Measurements from ENCODE around the gene KIF16B. TPM values are rescaled to one million over a fixed set of nuclear protein-coding genes. Genes with fewer than 3 reads are reported as not detected.

KIF16B gene
- polyA plus RNA-seq, 6 donors from 2014 or later = 3.2 to 7.1 (median 5.1) TPM

- peaks cover 38% of the 10 kb centered on the region in 2 donors for H3K36me3 Mint-ChIP-seq
- DNase-seq = no peak
- H3K27me3 Mint-ChIP-seq = no peaks in the 10 kb centered on the region
- no peak for ATAC-seq (ENCODE audit: low read depth in 2 of 2)
- H3K27ac Mint-ChIP-seq = no peak overlapping the region
- peaks cover 0 to 12% (median 6%) of the 10 kb centered on the region in 7 donors for H3K9me3 Mint-ChIP-seq
- no peaks in the 10 kb centered on the region for H3K4me1 Mint-ChIP-seq
- H3K4me3 Mint-ChIP-seq = no peak overlapping the region
Observed at GRCh38 chr20:16308754-16309153, 264.5 kb downstream of the KIF16B start.

- H3K27me3 Mint-ChIP-seq = no peaks in the 10 kb centered on the region
- H3K4me3 Mint-ChIP-seq = no peak overlapping the region
- H3K9me3 Mint-ChIP-seq = peaks cover 13 to 39% (median 23%) of the 10 kb centered on the region in 7 donors
- DNase-seq = no peak
- H3K36me3 Mint-ChIP-seq = peaks cover 45 to 50% of the 10 kb centered on the region in 2 donors
- ATAC-seq (ENCODE audit: low read depth in 2 of 2) = no peak
- H3K4me1 Mint-ChIP-seq = peaks cover 0 to 2% (median 0%) of the 10 kb centered on the region in 3 donors
- H3K27ac Mint-ChIP-seq = no peak overlapping the region
Observed at GRCh38 chr20:16302818-16303217, 270.4 kb downstream of the KIF16B start.

GRCh38 chr20:16301986-16302385 is 271.3 kb downstream of the KIF16B start:
- DNase-seq = no peak
- Mint-ChIP-seq H3K36me3 (peaks cover 48 to 53% of the 10 kb centered on the region in 2 donors), H3K9me3 (peaks cover 13 to 39% (median 23%) of the 10 kb centered on the region in 7 donors), H3K27ac (no peak overlapping the region), H3K4me3 (no peak overlapping the region), H3K27me3 (no peaks in the 10 kb centered on the region), H3K4me1 (peaks cover 0 to 3% (median 0%) of the 10 kb centered on the region in 3 donors)
- no peak for ATAC-seq (ENCODE audit: low read depth in 2 of 2)

- ATAC-seq (ENCODE audit: low read depth in 2 of 2) (no peak), DNase-seq (no peak)
- Mint-ChIP-seq H3K4me3 (no peak overlapping the region), H3K27me3 (no peaks in the 10 kb centered on the region), H3K9me3 (peaks cover 4 to 39% (median 23%) of the 10 kb centered on the region in 7 donors), H3K36me3 (peaks cover 35 to 43% of the 10 kb centered on the region in 2 donors), H3K27ac (no peak overlapping the region), H3K4me1 (peaks cover 0 to 3% (median 0%) of the 10 kb centered on the region in 3 donors)
Observed at GRCh38 chr20:16299897-16300296, 273.4 kb downstream of the KIF16B start.

GRCh38 chr20:16296931-16297330 is 276.3 kb downstream of the KIF16B start:
- H3K36me3 Mint-ChIP-seq = peaks cover 14 to 28% of the 10 kb centered on the region in 2 donors
- peaks cover 0 to 14% (median 7%) of the 10 kb centered on the region in 7 donors for H3K9me3 Mint-ChIP-seq
- DNase-seq = no peak
- no peak overlapping the region for H3K4me3 Mint-ChIP-seq
- no peak for ATAC-seq (ENCODE audit: low read depth in 2 of 2)
- H3K27ac Mint-ChIP-seq = peak overlapping the region in 1 of 6 donors; percentile 41
- peaks cover 0 to 3% (median 0%) of the 10 kb centered on the region in 3 donors for H3K4me1 Mint-ChIP-seq
- H3K27me3 Mint-ChIP-seq = no peaks in the 10 kb centered on the region

GRCh38 chr20:16295534-16295933 is 277.7 kb downstream of the KIF16B start:
- peaks cover 0 to 3% (median 0%) of the 10 kb centered on the region in 7 donors for H3K9me3 Mint-ChIP-seq
- ATAC-seq (ENCODE audit: low read depth in 2 of 2) (no peak), DNase-seq (no peak)
- no peaks in the 10 kb centered on the region for H3K27me3 Mint-ChIP-seq
- H3K4me3 Mint-ChIP-seq = no peak overlapping the region
- peaks cover 13 to 19% of the 10 kb centered on the region in 2 donors for H3K36me3 Mint-ChIP-seq
- peak overlapping the region in 1 of 6 donors; percentile 38 for H3K27ac Mint-ChIP-seq
- peaks cover 0 to 4% (median 3%) of the 10 kb centered on the region in 3 donors for H3K4me1 Mint-ChIP-seq

- H3K4me1 Mint-ChIP-seq = peaks cover 0 to 5% (median 3%) of the 10 kb centered on the region in 3 donors
- peaks cover 0 to 3% (median 0%) of the 10 kb centered on the region in 7 donors for H3K9me3 Mint-ChIP-seq
- H3K4me3 Mint-ChIP-seq = no peak overlapping the region
- H3K27me3 Mint-ChIP-seq = no peaks in the 10 kb centered on the region
- peaks cover 11 to 23% of the 10 kb centered on the region in 2 donors for H3K36me3 Mint-ChIP-seq
- DNase-seq (no peak), ATAC-seq (ENCODE audit: low read depth in 2 of 2) (no peak)
- no peak overlapping the region for H3K27ac Mint-ChIP-seq
Observed at GRCh38 chr20:16293590-16293989, 279.7 kb downstream of the KIF16B start.

- Mint-ChIP-seq H3K36me3 (peaks cover 0 to 22% of the 10 kb centered on the region in 2 donors), H3K27ac (no peak overlapping the region), H3K27me3 (no peaks in the 10 kb centered on the region)
Observed at GRCh38 chr20:16292226-16292880, 280.9 kb downstream of the KIF16B start.

GRCh38 chr20:16290358-16290757 is 282.9 kb downstream of the KIF16B start:
- Mint-ChIP-seq H3K27me3 (no peaks in the 10 kb centered on the region), H3K9me3 (no peaks in the 10 kb centered on the region), H3K27ac (peak overlapping the region in 1 of 6 donors; percentile 66), H3K4me1 (peaks cover 0 to 5% (median 3%) of the 10 kb centered on the region in 3 donors), H3K4me3 (no peak overlapping the region), H3K36me3 (peaks cover 0 to 12% of the 10 kb centered on the region in 2 donors)
- ATAC-seq (ENCODE audit: low read depth in 2 of 2) (no peak), DNase-seq (no peak)

More at GRCh38 chr20:16292226-16292880, 280.9 kb downstream of the KIF16B start:
- Mint-ChIP-seq H3K9me3 (no peaks in the 10 kb centered on the region), H3K4me3 (no peak overlapping the region), H3K4me1 (peaks cover 0 to 5% (median 0%) of the 10 kb centered on the region in 3 donors)
- no peak for DNase-seq
- no peak for ATAC-seq (ENCODE audit: low read depth in 2 of 2)

- H3K36me3 Mint-ChIP-seq = peaks cover 0 to 16% of the 10 kb centered on the region in 2 donors
- no peak overlapping the region for H3K4me3 Mint-ChIP-seq
- peak overlapping the region in 1 of 6 donors; percentile 22 for H3K27ac Mint-ChIP-seq
- peaks cover 8 to 22% (median 12%) of the 10 kb centered on the region in 3 donors for H3K4me1 Mint-ChIP-seq
- peaks cover 0 to 3% (median 0%) of the 10 kb centered on the region in 7 donors for H3K9me3 Mint-ChIP-seq
- ATAC-seq (ENCODE audit: low read depth in 2 of 2) (no peak), DNase-seq (no peak)
- no peaks in the 10 kb centered on the region for H3K27me3 Mint-ChIP-seq
Observed at GRCh38 chr20:16287776-16288175, 285.5 kb downstream of the KIF16B start.

GRCh38 chr20:16286601-16287000 is 286.6 kb downstream of the KIF16B start:
- peaks cover 0 to 16% of the 10 kb centered on the region in 2 donors for H3K36me3 Mint-ChIP-seq
- peaks cover 8 to 22% (median 12%) of the 10 kb centered on the region in 3 donors for H3K4me1 Mint-ChIP-seq
- H3K9me3 Mint-ChIP-seq = peaks cover 0 to 3% (median 0%) of the 10 kb centered on the region in 7 donors
- H3K27ac Mint-ChIP-seq = no peak overlapping the region
- ATAC-seq (ENCODE audit: low read depth in 2 of 2) = no peak
- H3K4me3 Mint-ChIP-seq = no peak overlapping the region
- DNase-seq = no peak
- H3K27me3 Mint-ChIP-seq = no peaks in the 10 kb centered on the region

GRCh38 chr20:16284385-16285100 is 288.7 kb downstream of the KIF16B start:
- Mint-ChIP-seq H3K4me1 (peaks cover 8 to 17% (median 12%) of the 10 kb centered on the region in 3 donors), H3K9me3 (peaks cover 0 to 3% (median 0%) of the 10 kb centered on the region in 7 donors), H3K36me3 (peaks cover 0 to 12% of the 10 kb centered on the region in 2 donors), H3K4me3 (peak overlapping the region in 5 of 8 donors; percentile 2 to 67 (median 18)), H3K27ac (peak overlapping the region in 4 of 6 donors; percentile 1 to 92 (median 13)), H3K27me3 (no peaks in the 10 kb centered on the region)
- peak; percentile 35 to 41 for ATAC-seq (ENCODE audit: low read depth in 2 of 2)
- DNase-seq = peak; percentile 6

GRCh38 chr20:16283978-16284377 is 289.3 kb downstream of the KIF16B start:
- H3K9me3 Mint-ChIP-seq = peaks cover 0 to 3% (median 0%) of the 10 kb centered on the region in 7 donors
- H3K36me3 Mint-ChIP-seq = peaks cover 0 to 8% of the 10 kb centered on the region in 2 donors
- peak overlapping the region in 3 of 8 donors; percentile 2 to 24 (median 18) for H3K4me3 Mint-ChIP-seq
- DNase-seq (no peak), ATAC-seq (ENCODE audit: low read depth in 2 of 2) (peak; percentile 55 to 57)
- H3K27me3 Mint-ChIP-seq = no peaks in the 10 kb centered on the region
- H3K4me1 Mint-ChIP-seq = peaks cover 8 to 17% (median 12%) of the 10 kb centered on the region in 3 donors
- H3K27ac Mint-ChIP-seq = peak overlapping the region in 5 of 6 donors; percentile 1 to 92 (median 18)
